DOHH2 (cell line): ENCODE data around the gene LRRC56.

Source experiments
- EZH2phosphoT487 ChIP-seq: fragments of 200-600 bp; sonication (generic); IDR thresholded peaks from 2 replicates; pipeline ENCODE4 v1.6.1; 2017; ENCODE audit warnings: borderline replicate concordance, mild to moderate bottlenecking, antibody characterized with exemption, low read length, moderate library complexity, mixed read lengths
- TF ChIP-seq, protein P1 (sequence below): fragments of 200-600 bp; sonication (generic); IDR thresholded peaks from one replicate; pipeline ENCODE4 v1.5.1; 2014; ENCODE audit warnings: antibody characterized with exemption, mild to moderate bottlenecking, low read depth, low read length; ENCODE audit not compliant: poor library complexity, severe bottlenecking

DNA sequence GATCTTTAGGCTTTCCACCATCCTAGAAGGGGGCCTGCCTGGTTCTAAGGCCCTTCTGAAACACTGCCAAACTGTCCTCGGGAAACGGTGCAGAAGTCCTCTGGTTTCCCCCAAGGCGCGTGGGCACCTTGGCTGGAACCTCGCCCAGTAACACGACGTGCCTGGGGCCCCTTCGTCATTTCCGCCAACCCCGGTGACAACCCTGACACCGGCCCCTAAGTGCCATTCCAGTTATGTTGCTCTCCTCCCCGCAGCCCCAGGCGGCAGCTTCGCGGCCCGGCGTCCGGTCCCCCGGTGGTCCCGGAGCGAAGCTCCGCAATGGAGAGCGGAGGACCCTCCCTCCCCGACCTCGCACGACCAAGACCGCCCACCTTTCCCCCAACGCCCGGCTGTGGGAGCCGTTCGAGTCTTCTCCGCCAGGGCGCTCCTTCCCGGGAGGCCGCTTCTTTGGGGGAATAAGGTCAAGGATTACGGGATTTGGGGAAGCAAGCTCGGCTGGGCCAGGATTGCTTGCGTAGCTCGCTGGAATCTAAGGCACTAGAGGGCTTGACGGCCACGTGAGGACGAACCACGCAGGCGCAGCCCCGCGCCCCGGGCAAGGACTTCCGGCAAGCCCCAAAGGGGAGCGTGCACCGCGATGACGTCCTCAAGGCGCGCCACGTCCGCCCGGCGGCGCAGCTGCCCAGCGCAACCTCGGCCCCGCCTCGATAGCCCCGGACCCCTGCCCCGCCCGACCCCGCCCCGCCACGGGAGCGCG lies 30.9 kb upstream of the LRRC56 start:
- TF ChIP-seq, protein P1, sequence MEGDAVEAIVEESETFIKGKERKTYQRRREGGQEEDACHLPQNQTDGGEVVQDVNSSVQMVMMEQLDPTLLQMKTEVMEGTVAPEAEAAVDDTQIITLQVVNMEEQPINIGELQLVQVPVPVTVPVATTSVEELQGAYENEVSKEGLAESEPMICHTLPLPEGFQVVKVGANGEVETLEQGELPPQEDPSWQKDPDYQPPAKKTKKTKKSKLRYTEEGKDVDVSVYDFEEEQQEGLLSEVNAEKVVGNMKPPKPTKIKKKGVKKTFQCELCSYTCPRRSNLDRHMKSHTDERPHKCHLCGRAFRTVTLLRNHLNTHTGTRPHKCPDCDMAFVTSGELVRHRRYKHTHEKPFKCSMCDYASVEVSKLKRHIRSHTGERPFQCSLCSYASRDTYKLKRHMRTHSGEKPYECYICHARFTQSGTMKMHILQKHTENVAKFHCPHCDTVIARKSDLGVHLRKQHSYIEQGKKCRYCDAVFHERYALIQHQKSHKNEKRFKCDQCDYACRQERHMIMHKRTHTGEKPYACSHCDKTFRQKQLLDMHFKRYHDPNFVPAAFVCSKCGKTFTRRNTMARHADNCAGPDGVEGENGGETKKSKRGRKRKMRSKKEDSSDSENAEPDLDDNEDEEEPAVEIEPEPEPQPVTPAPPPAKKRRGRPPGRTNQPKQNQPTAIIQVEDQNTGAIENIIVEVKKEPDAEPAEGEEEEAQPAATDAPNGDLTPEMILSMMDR = no peak
- no peak for TF ChIP-seq EZH2phosphoT487
